HepG2 (cell line): ENCODE measurements around the gene CXCL9. TPM values are rescaled to one million over a fixed set of nuclear protein-coding genes. Genes with fewer than 3 reads are reported as not detected.

Source experiments
- DR1 ChIP-seq: sonication (generic); formaldehyde crosslinking; IDR thresholded peaks from 2 replicates; pipeline ENCODE4 v1.8.0; 2021; ENCODE audit warnings: mild to moderate bottlenecking, missing genetic modification reagents, inconsistent platforms
- KLF11 ChIP-seq: IDR thresholded peaks from 2 replicates; pipeline ENCODE4 v1.6.1; 2016; ENCODE audit warnings: missing compliant biosample characterization
- NFE2 ChIP-seq: sonication (generic); formaldehyde crosslinking; IDR thresholded peaks from 2 replicates; pipeline ENCODE4 v1.4.0; 2020; ENCODE audit warnings: missing genetic modification reagents
- RELA ChIP-seq: sonication (generic); formaldehyde crosslinking; IDR thresholded peaks from 2 replicates; pipeline ENCODE4 v1.4.0; 2020; ENCODE audit warnings: missing genetic modification reagents
- RNF219 ChIP-seq: sonication (generic); formaldehyde crosslinking; IDR thresholded peaks from 2 replicates; pipeline ENCODE4 v1.5.0; 2020; ENCODE audit warnings: mild to moderate bottlenecking, missing genetic modification reagents
- ZNF770 ChIP-seq: sonication (generic); formaldehyde crosslinking; IDR thresholded peaks from 2 replicates; pipeline ENCODE4 v1.5.0; 2020; ENCODE audit warnings: mild to moderate bottlenecking, missing genetic modification reagents
- ZNF775 ChIP-seq: sonication (generic); formaldehyde crosslinking; IDR thresholded peaks from 2 replicates; pipeline ENCODE4 v1.4.0; 2020; ENCODE audit warnings: missing genetic modification reagents, mild to moderate bottlenecking, moderate library complexity, borderline replicate concordance
- ZZZ3 ChIP-seq: sonication (generic); formaldehyde crosslinking; IDR thresholded peaks from 2 replicates; pipeline ENCODE4 v1.4.0; 2020; ENCODE audit warnings: missing genetic modification reagents, mild to moderate bottlenecking, borderline replicate concordance
- polyA plus RNA-seq, 8 experiments: library from polyadenylated mRNA; depleted of rRNA in 3 of 8; stranded (reverse) in 7 of 8; unstranded in 1 of 8; fragments of >200 nt; fragmentation: Illumina TruSeq in 4 of 8; extraction: Trizol in 4 of 8; gene quantifications; 2 replicates each; pipeline versions ENCODE4 v1.2.1 to v1.2.3, GENCODE V29; 2011 to 2016; ENCODE audit warnings: low read depth in 4 of 8, missing spikeins in 1 of 8, mixed read lengths in 1 of 8; ENCODE audit not compliant: insufficient read depth in 1 of 8
- total RNA-seq, 5 experiments: library from RNA; depleted of rRNA; stranded (reverse); fragments of >200 nt; fragmentation: Illumina TruSeq; extraction: Trizol; gene quantifications; 2 replicates each; pipeline ENCODE4 v1.2.3, GENCODE V29; 2016; ENCODE audit warnings: low read depth in 1 of 5
- TF ChIP-seq, protein P1 (sequence below): sonication (generic); formaldehyde crosslinking; IDR thresholded peaks from 2 replicates; pipeline ENCODE4 v1.4.0; 2020; ENCODE audit warnings: missing genetic modification reagents
- TF ChIP-seq, protein P2 (sequence below): sonication (generic); formaldehyde crosslinking; IDR thresholded peaks from 2 replicates; pipeline ENCODE4 v1.5.1; 2020; ENCODE audit warnings: missing genetic modification reagents, mild to moderate bottlenecking, borderline replicate concordance
- TF ChIP-seq, protein P3 (sequence below): sonication (generic); formaldehyde crosslinking; IDR thresholded peaks from 2 replicates; pipeline ENCODE4 v1.9.0; 2022; ENCODE audit warnings: low read depth, missing genetic modification reagents

The CXCL9 gene
- total and polyA plus RNA-seq, 2 of the 13 experiments (the other 11 are each of a cell fraction or from before 2014, with no cell fraction given) = not detected

DNA sequence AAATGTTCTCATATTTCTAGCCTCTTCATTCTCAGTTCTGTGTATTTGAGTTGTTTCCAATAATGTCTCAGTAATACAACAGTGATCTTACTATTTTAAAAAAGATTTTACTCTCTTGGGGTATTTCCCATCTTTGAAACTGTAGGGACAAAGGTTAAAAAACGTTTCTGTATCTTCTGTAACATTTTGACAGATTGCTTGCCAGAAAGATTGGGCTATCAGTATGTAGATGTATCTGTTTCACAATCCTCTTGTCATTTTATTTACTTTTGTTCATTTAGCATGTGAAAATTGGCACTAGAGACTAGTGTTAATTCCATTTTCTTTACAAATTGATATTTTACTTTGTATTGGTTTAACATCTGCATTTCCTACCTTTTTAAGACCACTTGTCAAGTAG is 6.2 kb upstream of the CXCL9 start (continued):
- TF ChIP-seq ZNF775 (CRISPR knock-in tag) (no peak), ZNF770 (CRISPR knock-in tag) (no peak), KLF11 (CRISPR knock-in tag) (no peak), NFE2 (CRISPR knock-in tag) (no peak), ZZZ3 (CRISPR knock-in tag) (no peak), DR1 (CRISPR knock-in tag) (no peak), RNF219 (no peak), RELA (CRISPR knock-in tag) (no peak)
- TF ChIP-seq, protein P1, sequence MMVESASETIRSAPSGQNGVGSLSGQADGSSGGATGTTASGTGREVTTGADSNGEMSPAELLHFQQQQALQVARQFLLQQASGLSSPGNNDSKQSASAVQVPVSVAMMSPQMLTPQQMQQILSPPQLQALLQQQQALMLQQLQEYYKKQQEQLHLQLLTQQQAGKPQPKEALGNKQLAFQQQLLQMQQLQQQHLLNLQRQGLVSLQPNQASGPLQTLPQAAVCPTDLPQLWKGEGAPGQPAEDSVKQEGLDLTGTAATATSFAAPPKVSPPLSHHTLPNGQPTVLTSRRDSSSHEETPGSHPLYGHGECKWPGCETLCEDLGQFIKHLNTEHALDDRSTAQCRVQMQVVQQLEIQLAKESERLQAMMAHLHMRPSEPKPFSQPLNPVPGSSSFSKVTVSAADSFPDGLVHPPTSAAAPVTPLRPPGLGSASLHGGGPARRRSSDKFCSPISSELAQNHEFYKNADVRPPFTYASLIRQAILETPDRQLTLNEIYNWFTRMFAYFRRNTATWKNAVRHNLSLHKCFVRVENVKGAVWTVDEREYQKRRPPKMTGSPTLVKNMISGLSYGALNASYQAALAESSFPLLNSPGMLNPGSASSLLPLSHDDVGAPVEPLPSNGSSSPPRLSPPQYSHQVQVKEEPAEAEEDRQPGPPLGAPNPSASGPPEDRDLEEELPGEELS (CRISPR knock-in tag) = no peak
- TF ChIP-seq, protein P2, sequence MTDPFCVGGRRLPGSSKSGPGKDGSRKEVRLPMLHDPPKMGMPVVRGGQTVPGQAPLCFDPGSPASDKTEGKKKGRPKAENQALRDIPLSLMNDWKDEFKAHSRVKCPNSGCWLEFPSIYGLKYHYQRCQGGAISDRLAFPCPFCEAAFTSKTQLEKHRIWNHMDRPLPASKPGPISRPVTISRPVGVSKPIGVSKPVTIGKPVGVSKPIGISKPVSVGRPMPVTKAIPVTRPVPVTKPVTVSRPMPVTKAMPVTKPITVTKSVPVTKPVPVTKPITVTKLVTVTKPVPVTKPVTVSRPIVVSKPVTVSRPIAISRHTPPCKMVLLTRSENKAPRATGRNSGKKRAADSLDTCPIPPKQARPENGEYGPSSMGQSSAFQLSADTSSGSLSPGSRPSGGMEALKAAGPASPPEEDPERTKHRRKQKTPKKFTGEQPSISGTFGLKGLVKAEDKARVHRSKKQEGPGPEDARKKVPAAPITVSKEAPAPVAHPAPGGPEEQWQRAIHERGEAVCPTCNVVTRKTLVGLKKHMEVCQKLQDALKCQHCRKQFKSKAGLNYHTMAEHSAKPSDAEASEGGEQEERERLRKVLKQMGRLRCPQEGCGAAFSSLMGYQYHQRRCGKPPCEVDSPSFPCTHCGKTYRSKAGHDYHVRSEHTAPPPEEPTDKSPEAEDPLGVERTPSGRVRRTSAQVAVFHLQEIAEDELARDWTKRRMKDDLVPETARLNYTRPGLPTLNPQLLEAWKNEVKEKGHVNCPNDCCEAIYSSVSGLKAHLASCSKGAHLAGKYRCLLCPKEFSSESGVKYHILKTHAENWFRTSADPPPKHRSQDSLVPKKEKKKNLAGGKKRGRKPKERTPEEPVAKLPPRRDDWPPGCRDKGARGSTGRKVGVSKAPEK (CRISPR knock-in tag) = no peak
- TF ChIP-seq, protein P3, sequence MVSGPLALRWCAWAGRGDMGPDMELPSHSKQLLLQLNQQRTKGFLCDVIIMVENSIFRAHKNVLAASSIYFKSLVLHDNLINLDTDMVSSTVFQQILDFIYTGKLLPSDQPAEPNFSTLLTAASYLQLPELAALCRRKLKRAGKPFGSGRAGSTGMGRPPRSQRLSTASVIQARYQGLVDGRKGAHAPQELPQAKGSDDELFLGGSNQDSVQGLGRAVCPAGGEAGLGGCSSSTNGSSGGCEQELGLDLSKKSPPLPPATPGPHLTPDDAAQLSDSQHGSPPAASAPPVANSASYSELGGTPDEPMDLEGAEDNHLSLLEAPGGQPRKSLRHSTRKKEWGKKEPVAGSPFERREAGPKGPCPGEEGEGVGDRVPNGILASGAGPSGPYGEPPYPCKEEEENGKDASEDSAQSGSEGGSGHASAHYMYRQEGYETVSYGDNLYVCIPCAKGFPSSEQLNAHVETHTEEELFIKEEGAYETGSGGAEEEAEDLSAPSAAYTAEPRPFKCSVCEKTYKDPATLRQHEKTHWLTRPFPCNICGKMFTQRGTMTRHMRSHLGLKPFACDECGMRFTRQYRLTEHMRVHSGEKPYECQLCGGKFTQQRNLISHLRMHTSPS (CRISPR knock-in tag) = no peak
